Measurements from ENCODE around the gene NRN1L. TPM values are rescaled to one million over a fixed set of nuclear protein-coding genes. Genes with fewer than 3 reads are reported as not detected.

The NRN1L gene
- total and polyA plus RNA-seq, 2 donors (not counting 3 experiments of a cell fraction or from before 2014, with no cell fraction given), result 0.37 TPM; not detected in 1

GRCh38 chr16:67873435-67874370 is 11.0 kb upstream of the NRN1L start:
- H2AFZ ChIP-seq (ENCODE audit: low read depth, low read length), result peak overlapping the region; percentile 92
- TF ChIP-seq JUN (IDR thresholded peaks at IDR 0.05; ENCODE audit: borderline replicate concordance, insufficient read depth, insufficient read length, low read depth), result no peak
- TF ChIP-seq CTCF (IDR thresholded peaks at IDR 0.05; ENCODE audit: extremely low read depth in 1 of 2, insufficient read depth in 1 of 2, low read depth in 1 of 2, low read length in 2 of 2), result no peak
- TF ChIP-seq POLR2AphosphoS5 (IDR thresholded peaks at IDR 0.05; ENCODE audit: insufficient read depth, low read depth, low read length), result no peak
- no peak for TF ChIP-seq MAX (IDR thresholded peaks at IDR 0.05; ENCODE audit: insufficient read depth, insufficient read length)
- TF ChIP-seq EZH2 (IDR thresholded peaks at IDR 0.05; ENCODE audit: borderline replicate concordance, low read depth, low read length, severe bottlenecking), result no peak
- TF ChIP-seq MYC (IDR thresholded peaks at IDR 0.05; ENCODE audit: low read depth, low read length), result no peak
- TF ChIP-seq GATA2 (IDR thresholded peaks at IDR 0.05; ENCODE audit: insufficient read depth, insufficient read length, low read depth, low read length), result no peak
- TF ChIP-seq FOS (IDR thresholded peaks at IDR 0.05; ENCODE audit: borderline replicate concordance, insufficient read depth, low read length), result no peak
- TF ChIP-seq POLR2A (IDR thresholded peaks at IDR 0.05; ENCODE audit: low read depth, low read length), result no peak
- dilution Hi-C loops (cut with MboI; ENCODE audit: extremely low pct_ligation_motif_present, low sequenced_read_pairs), result no loop called here
- DNase-seq (ENCODE audit: low read depth, low spot score), result peak; percentile 34
- no peaks in the 10 kb centered on the region for H3K9me3 ChIP-seq (replicated peaks; ENCODE audit: control insufficient read depth, insufficient read depth, low read length)
- no peaks in the 10 kb centered on the region for H3K27me3 ChIP-seq (ENCODE audit: control insufficient read depth in 2 of 2, insufficient read depth in 2 of 2, low read length in 2 of 2)
- peak overlapping the region; percentile 40 for H3K27ac ChIP-seq (ENCODE audit: insufficient read depth, low read depth, low read length)
- intact Hi-C loops (cut with micrococcal nuclease), result loop anchor here (2.0 kb wide), 3 partner anchors 27 to 201 kb away; partner anchors contain the start of genes CENPT and NUTF2
- H3K36me3 ChIP-seq (ENCODE audit: control insufficient read depth in 2 of 2, extremely low read depth in 1 of 2, insufficient read depth in 2 of 2, low read length in 2 of 2), result peaks cover 16 to 43% of the 10 kb centered on the region in 2 experiments
- ChIA-PET CTCF (interaction anchor here (0.5 to 3.2 kb wide), 8 partner anchors 10 to 201 kb away, joined by 3 to 18 read pairs (median 6); no protein-coding TSS in a partner anchor), POLR2A (interaction anchor here (0.9 kb wide), 1 partner anchor 27 kb away, joined by 3 read pairs; the partner anchor contains the start of gene NUTF2)
- peak overlapping the region; percentile 66 to 79 (median 67) for H3K4me3 ChIP-seq (replicated peaks in 1 of 3; ENCODE audit: insufficient read depth in 1 of 3, low read depth in 1 of 3, low read length in 3 of 3)
- BruUV-seq (replicated peaks), result TSS peak; percentile 11
- H3K9ac ChIP-seq (replicated peaks; ENCODE audit: extremely low read depth, insufficient read depth, low read length), result peak overlapping the region; percentile 91
- FAIRE-seq, result peak; percentile 68
- H3K9me1 ChIP-seq (replicated peaks; ENCODE audit: control insufficient read depth, extremely low read depth, insufficient read depth, low read length), result no peaks in the 10 kb centered on the region
- no peaks in the 10 kb centered on the region for H4K20me1 ChIP-seq (replicated peaks; ENCODE audit: control insufficient read depth, extremely low read depth, insufficient read depth, low read length)
- peaks cover 15% of the 10 kb centered on the region for H3K4me1 ChIP-seq (ENCODE audit: control insufficient read depth, extremely low read depth, insufficient read depth, low read length)
- H3K4me2 ChIP-seq (ENCODE audit: insufficient read depth, low read length), result peak overlapping the region; percentile 79
- H3K79me2 ChIP-seq (ENCODE audit: control insufficient read depth, insufficient read depth, low read length), result peaks cover 35% of the 10 kb centered on the region
